ENCODE measurements around the gene ARL8A. TPM values are rescaled to one million over a fixed set of nuclear protein-coding genes. Genes with fewer than 3 reads are reported as not detected.

Gene ARL8A
- total and polyA plus RNA-seq, 4 donors: 21.8 to 87.7 (median 49.3) TPM

- intact Hi-C loops (cut with DNase I): no loop called here
- Histone ChIP-seq H3K9me3 (ENCODE audit: control insufficient read depth, low read length) (no peaks in the 10 kb centered on the region), H3K36me3 (ENCODE audit: control insufficient read depth in 1 of 2, insufficient read depth in 2 of 2, low read length in 1 of 2) (no peaks in the 10 kb centered on the region), H3K27ac (ENCODE audit: low read depth in 1 of 2, low read length in 2 of 2) (no peak overlapping the region), H3K27me3 (ENCODE audit: control insufficient read depth in 1 of 2, insufficient read depth in 2 of 2, low read length in 1 of 2) (no peaks in the 10 kb centered on the region), H3K4me3 (ENCODE audit: low read length in 2 of 2) (no peak overlapping the region), H3K4me1 (ENCODE audit: control insufficient read depth in 1 of 2, insufficient read depth in 2 of 2, low read length in 2 of 2) (no peaks in the 10 kb centered on the region)
- no peak for ATAC-seq (ENCODE audit: low FRiP score)
- 77 to 81% methylated on average over 19 of the region's 19 CpGs for WGBS, 2 donors
- no peak for DNase-seq
Observed at GRCh38 chr1:202179828-202180750, 35.6 kb upstream of the ARL8A start.

GRCh38 chr1:202176949-202177927 is 32.7 kb upstream of the ARL8A start:
- WGBS, 2 donors: 93% methylated on average over 29 of the region's 29 CpGs
- no peak for DNase-seq
- ATAC-seq (ENCODE audit: low FRiP score): peak; percentile 34
- intact Hi-C loops (cut with DNase I): no loop called here
- Histone ChIP-seq H3K27me3 (ENCODE audit: control insufficient read depth in 1 of 2, insufficient read depth in 2 of 2, low read length in 1 of 2) (no peaks in the 10 kb centered on the region), H3K9me3 (ENCODE audit: control insufficient read depth, low read length) (no peaks in the 10 kb centered on the region), H3K36me3 (ENCODE audit: control insufficient read depth in 1 of 2, insufficient read depth in 2 of 2, low read length in 1 of 2) (no peaks in the 10 kb centered on the region), H3K27ac (ENCODE audit: low read depth in 1 of 2, low read length in 2 of 2) (no peak overlapping the region), H3K4me3 (ENCODE audit: low read length in 2 of 2) (no peak overlapping the region), H3K4me1 (ENCODE audit: control insufficient read depth in 1 of 2, insufficient read depth in 2 of 2, low read length in 2 of 2) (no peaks in the 10 kb centered on the region)

DNA sequence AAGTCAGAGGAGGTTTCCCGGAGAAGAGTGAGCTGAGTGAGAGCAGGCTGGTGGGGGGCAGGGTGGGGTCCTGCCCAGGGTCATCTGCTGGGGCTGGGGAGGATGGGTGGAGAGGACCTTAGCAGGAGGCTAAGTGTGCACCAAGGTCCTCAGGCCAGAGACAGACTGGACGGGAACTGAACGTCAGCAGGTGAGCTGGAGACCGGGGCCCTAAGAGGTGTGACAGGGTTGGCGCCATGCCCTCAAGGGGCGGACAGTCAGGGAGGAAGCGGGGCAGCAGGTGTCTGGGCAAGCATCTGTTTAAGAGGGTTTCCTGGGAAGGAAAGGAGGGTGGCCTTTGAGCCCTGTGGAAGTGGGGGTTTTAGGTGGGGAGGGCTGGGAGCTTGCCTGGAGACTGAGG is 29.5 kb upstream of the ARL8A start:
- WGBS, 2 donors: 84 to 96% methylated on average over 7 of the region's 7 CpGs
- no peak for ATAC-seq (ENCODE audit: low FRiP score)
- no peak overlapping the region for H3K27ac ChIP-seq (ENCODE audit: low read depth in 1 of 2, low read length in 2 of 2)
- H3K36me3 ChIP-seq (ENCODE audit: control insufficient read depth in 1 of 2, insufficient read depth in 2 of 2, low read length in 1 of 2): no peaks in the 10 kb centered on the region
- H3K27me3 ChIP-seq (ENCODE audit: control insufficient read depth in 1 of 2, insufficient read depth in 2 of 2, low read length in 1 of 2): no peaks in the 10 kb centered on the region
- H3K4me1 ChIP-seq (ENCODE audit: control insufficient read depth in 1 of 2, insufficient read depth in 2 of 2, low read length in 2 of 2): no peaks in the 10 kb centered on the region
- no peak overlapping the region for H3K4me3 ChIP-seq (ENCODE audit: low read length in 2 of 2)
- intact Hi-C loops (cut with DNase I): no loop called here
- no peak for DNase-seq
- no peaks in the 10 kb centered on the region for H3K9me3 ChIP-seq (ENCODE audit: control insufficient read depth, low read length)

GRCh38 chr1:202172015-202172355 is 27.4 kb upstream of the ARL8A start:
- no peaks in the 10 kb centered on the region for H3K4me1 ChIP-seq (ENCODE audit: control insufficient read depth in 1 of 2, insufficient read depth in 2 of 2, low read length in 2 of 2)
- H3K27ac ChIP-seq (ENCODE audit: low read depth in 1 of 2, low read length in 2 of 2): no peak overlapping the region
- no peaks in the 10 kb centered on the region for H3K9me3 ChIP-seq (ENCODE audit: control insufficient read depth, low read length)
- ATAC-seq (ENCODE audit: low FRiP score) (no peak), DNase-seq (peak in 1 of 2 donors; percentile 57)
- intact Hi-C loops (cut with DNase I): no loop called here
- no peaks in the 10 kb centered on the region for H3K36me3 ChIP-seq (ENCODE audit: control insufficient read depth in 1 of 2, insufficient read depth in 2 of 2, low read length in 1 of 2)
- no peaks in the 10 kb centered on the region for H3K27me3 ChIP-seq (ENCODE audit: control insufficient read depth in 1 of 2, insufficient read depth in 2 of 2, low read length in 1 of 2)
- 87 to 88% methylated on average over 5 of the region's 5 CpGs for WGBS, 2 donors
- no peak overlapping the region for H3K4me3 ChIP-seq (ENCODE audit: low read length in 2 of 2)

DNA sequence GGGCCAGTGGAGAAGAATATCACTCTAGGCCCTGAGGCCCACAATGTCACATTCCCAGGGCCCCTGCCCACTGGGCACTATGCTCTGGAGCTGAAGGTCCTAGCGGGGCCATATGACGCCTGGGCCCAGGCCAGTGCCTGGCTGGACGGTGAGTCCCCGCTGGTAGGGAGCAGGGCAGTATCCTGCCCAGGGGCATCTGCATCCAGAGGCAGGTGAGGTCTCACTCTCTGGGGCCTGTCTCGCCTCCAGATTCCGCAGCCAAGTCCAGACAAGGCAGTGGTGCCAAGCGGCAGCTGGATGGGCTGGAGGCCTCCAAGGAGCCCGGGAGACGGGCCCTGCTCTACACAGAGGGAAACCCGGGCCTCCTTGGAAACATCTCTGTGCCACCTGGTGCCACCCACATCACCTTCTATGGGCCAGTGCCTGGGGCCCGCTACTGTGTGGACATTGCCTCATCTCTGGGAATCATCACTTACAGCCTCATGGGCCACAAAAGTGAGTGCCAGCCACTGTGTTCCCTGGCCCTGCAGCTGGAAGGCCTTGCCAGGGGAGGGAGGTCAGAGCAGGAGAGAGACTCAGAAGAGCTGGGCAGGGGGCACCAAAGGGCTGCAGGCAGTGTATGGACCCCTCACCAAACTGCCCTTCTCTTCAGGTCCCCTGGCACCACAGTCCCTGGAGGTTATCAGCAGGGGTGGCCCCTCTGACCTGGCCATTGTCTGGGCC is 26.9 kb upstream of the ARL8A start:
- WGBS, 2 donors: 81 to 83% methylated on average over 10 to 11 of the region's 11 CpGs
- H3K4me3 ChIP-seq (ENCODE audit: low read length in 2 of 2): no peak overlapping the region
- H3K27ac ChIP-seq (ENCODE audit: low read depth in 1 of 2, low read length in 2 of 2): no peak overlapping the region
- H3K36me3 ChIP-seq (ENCODE audit: control insufficient read depth in 1 of 2, insufficient read depth in 2 of 2, low read length in 1 of 2): no peaks in the 10 kb centered on the region
- H3K4me1 ChIP-seq (ENCODE audit: control insufficient read depth in 1 of 2, insufficient read depth in 2 of 2, low read length in 2 of 2): no peaks in the 10 kb centered on the region
- no peaks in the 10 kb centered on the region for H3K27me3 ChIP-seq (ENCODE audit: control insufficient read depth in 1 of 2, insufficient read depth in 2 of 2, low read length in 1 of 2)
- intact Hi-C loops (cut with DNase I): no loop called here
- ATAC-seq (ENCODE audit: low FRiP score) (no peak), DNase-seq (no peak)
- no peaks in the 10 kb centered on the region for H3K9me3 ChIP-seq (ENCODE audit: control insufficient read depth, low read length)

GRCh38 chr1:202170726-202171125 is 26.2 kb upstream of the ARL8A start:
- no peaks in the 10 kb centered on the region for H3K4me1 ChIP-seq (ENCODE audit: control insufficient read depth in 1 of 2, insufficient read depth in 2 of 2, low read length in 2 of 2)
- WGBS, 2 donors: 93 to 95% methylated on average over 6 of the region's 6 CpGs
- no peak for ATAC-seq (ENCODE audit: low FRiP score)
- no peaks in the 10 kb centered on the region for H3K27me3 ChIP-seq (ENCODE audit: control insufficient read depth in 1 of 2, insufficient read depth in 2 of 2, low read length in 1 of 2)
- intact Hi-C loops (cut with DNase I): no loop called here
- no peaks in the 10 kb centered on the region for H3K36me3 ChIP-seq (ENCODE audit: control insufficient read depth in 1 of 2, insufficient read depth in 2 of 2, low read length in 1 of 2)
- no peak overlapping the region for H3K4me3 ChIP-seq (ENCODE audit: low read length in 2 of 2)
- no peak overlapping the region for H3K27ac ChIP-seq (ENCODE audit: low read depth in 1 of 2, low read length in 2 of 2)
- H3K9me3 ChIP-seq (ENCODE audit: control insufficient read depth, low read length): no peaks in the 10 kb centered on the region
- DNase-seq: no peak

DNA sequence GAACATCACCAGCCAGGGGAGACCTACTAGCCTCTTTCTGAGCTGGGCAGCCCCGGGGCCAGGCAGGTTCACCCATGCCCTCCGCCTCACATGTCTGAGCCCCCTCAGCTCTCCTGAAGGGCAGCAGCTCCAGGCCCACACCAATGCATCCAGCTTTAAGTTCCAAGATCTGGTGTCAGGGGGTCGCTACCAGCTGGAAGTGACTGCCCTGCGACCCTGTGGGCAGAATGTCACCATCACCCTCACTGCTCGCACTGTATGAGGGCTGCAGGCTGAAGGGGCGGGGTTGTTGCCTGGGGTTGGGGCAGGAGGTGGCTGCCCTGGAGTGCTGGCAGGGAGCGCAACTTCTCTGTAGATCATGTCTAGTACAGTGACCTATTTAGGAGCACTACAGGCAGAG is 24.3 kb upstream of the ARL8A start:
- WGBS, 2 donors: 93 to 96% methylated on average over 7 of the region's 7 CpGs
- Histone ChIP-seq H3K9me3 (ENCODE audit: control insufficient read depth, low read length) (no peaks in the 10 kb centered on the region), H3K36me3 (ENCODE audit: control insufficient read depth in 1 of 2, insufficient read depth in 2 of 2, low read length in 1 of 2) (no peaks in the 10 kb centered on the region), H3K27ac (ENCODE audit: low read depth in 1 of 2, low read length in 2 of 2) (no peak overlapping the region), H3K27me3 (ENCODE audit: control insufficient read depth in 1 of 2, insufficient read depth in 2 of 2, low read length in 1 of 2) (no peaks in the 10 kb centered on the region), H3K4me1 (ENCODE audit: control insufficient read depth in 1 of 2, insufficient read depth in 2 of 2, low read length in 2 of 2) (no peaks in the 10 kb centered on the region), H3K4me3 (ENCODE audit: low read length in 2 of 2) (no peak overlapping the region)
- intact Hi-C loops (cut with DNase I): no loop called here
- ATAC-seq (ENCODE audit: low FRiP score): no peak
- DNase-seq: no peak

DNA sequence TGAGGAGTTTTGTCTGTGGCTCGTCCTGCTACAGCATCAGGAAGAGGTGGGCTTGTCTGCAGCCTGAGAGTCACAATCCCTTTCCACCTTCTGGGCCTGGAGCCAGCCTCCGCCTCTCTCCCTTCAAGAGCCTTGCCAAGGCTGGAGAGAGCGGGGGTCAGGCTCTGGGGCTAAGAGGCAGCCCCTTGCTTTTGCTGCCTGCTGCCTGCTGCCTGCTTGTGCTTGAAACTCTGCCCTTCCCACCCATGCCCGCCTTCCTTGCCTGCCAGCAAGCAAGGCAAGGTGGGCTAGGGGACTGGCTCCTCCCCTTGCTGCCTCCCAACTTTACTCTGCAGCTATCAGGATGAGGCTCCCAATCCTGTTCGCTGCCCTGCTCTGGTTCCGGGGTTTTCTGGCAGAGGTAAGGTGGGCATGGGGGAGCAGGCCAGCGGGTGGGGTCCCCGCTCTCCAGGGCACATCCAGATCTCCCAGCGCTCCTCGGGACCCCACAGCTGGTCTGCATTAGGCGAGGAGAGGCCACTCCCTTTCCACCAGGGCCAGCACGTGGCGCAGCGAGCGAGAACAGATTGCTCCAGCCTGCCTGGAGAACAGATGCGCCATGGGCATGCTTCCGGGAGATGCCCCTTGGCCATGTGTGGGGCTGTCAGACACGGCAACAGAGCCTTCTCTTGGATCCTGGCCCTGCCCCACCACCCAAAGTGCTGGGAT is 23.3 kb upstream of the ARL8A start:
- intact Hi-C loops (cut with DNase I): no loop called here
- no peaks in the 10 kb centered on the region for H3K9me3 ChIP-seq (ENCODE audit: control insufficient read depth, low read length)
- H3K27ac ChIP-seq (ENCODE audit: low read depth in 1 of 2, low read length in 2 of 2): no peak overlapping the region
- no peaks in the 10 kb centered on the region for H3K4me1 ChIP-seq (ENCODE audit: control insufficient read depth in 1 of 2, insufficient read depth in 2 of 2, low read length in 2 of 2)
- DNase-seq (peak in 1 of 2 donors; percentile 56), ATAC-seq (ENCODE audit: low FRiP score) (no peak)
- no peaks in the 10 kb centered on the region for H3K27me3 ChIP-seq (ENCODE audit: control insufficient read depth in 1 of 2, insufficient read depth in 2 of 2, low read length in 1 of 2)
- WGBS, 2 donors: 68 to 81% methylated on average over 18 of the region's 18 CpGs
- H3K36me3 ChIP-seq (ENCODE audit: control insufficient read depth in 1 of 2, insufficient read depth in 2 of 2, low read length in 1 of 2): no peaks in the 10 kb centered on the region
- no peak overlapping the region for H3K4me3 ChIP-seq (ENCODE audit: low read length in 2 of 2)
